GM12878 (cell line): ENCODE results near the gene ZNF592. TPM values are rescaled to one million over a fixed set of nuclear protein-coding genes. Genes with fewer than 3 reads are reported as not detected.

Experiments
- ATAC-seq: fragments of 200-7000 bp; cut with Tn5 transposase; 3 replicates; pipeline ENCODE4 v1.9.1; 2020; ENCODE audit warnings: mild to moderate bottlenecking, moderate library complexity
- BruUV-seq: library from RNA; stranded (reverse); fragments of 400-500 nt; replicated peaks from 2 replicates; lab custom pipeline; 2021; lab: Mats Ljungman, UMichigan
- CTCF ChIA-PET: fragments of 300-600 bp; sonication (Branson Sonifier 250); formaldehyde crosslinking; extraction: SDS; loops from one replicate; lab custom pipeline; 2021; ENCODE audit warnings: inconsistent platforms; lab: Yijun Ruan, JAX
- POLR2A ChIA-PET: fragments of 350-600 bp; formaldehyde crosslinking; extraction: SDS; loops from one replicate; lab custom pipeline; 2021; ENCODE audit warnings: inconsistent platforms; lab: Charles Lee
- RAD21 ChIA-PET: fragments of 300-600 bp; sonication (Branson Sonifier 250); formaldehyde crosslinking; loops from one replicate; lab custom pipeline; 2023; ENCODE audit warnings: antibody characterized with exemption; ENCODE audit not compliant: unreplicated experiment; lab: Charles Lee
- SMC1A ChIA-PET: fragments of 300-600 bp; sonication (Branson Sonifier 250); formaldehyde crosslinking; loops from one replicate; lab custom pipeline; 2023; ENCODE audit not compliant: unreplicated experiment, uncharacterized antibody; lab: Charles Lee
- DNase-seq: peaks from one replicate; pipeline ENCODE4 v3.0.0-alpha.2; 2011; ENCODE audit warnings: low read depth, low spot score
- FAIRE-seq: peaks from 3 replicates; lab custom pipeline; 2011; peaks lifted over from hg19 to GRCh38; lab: Jason Lieb, UNC
- H2AFZ ChIP-seq: 2 replicates; pipeline ENCODE4 v1.6.0; 2011; ENCODE audit warnings: low read depth, low read length, control low read depth; ENCODE audit not compliant: control insufficient read depth
- H3K27ac ChIP-seq: 2 replicates; pipeline ENCODE4 v1.5.1; 2011; ENCODE audit warnings: control low read depth; ENCODE audit not compliant: control insufficient read depth, insufficient read depth
- H3K27me3 ChIP-seq, 2 experiments: replicated peaks in 1 of 2; 2 replicates each; pipeline versions ENCODE4 v1.6.0 to v1.6.1; 2011; ENCODE audit warnings: low read length in 1 of 2; ENCODE audit not compliant: control insufficient read depth in 2 of 2, insufficient read depth in 2 of 2
- H3K36me3 ChIP-seq, 2 experiments: 2 replicates each; pipeline ENCODE4 v1.5.1; 2011; ENCODE audit warnings: low read length in 1 of 2; ENCODE audit not compliant: control insufficient read depth in 2 of 2, insufficient read depth in 2 of 2
- H3K4me1 ChIP-seq: 2 replicates; pipeline ENCODE4 v1.6.1; 2011; ENCODE audit warnings: mild to moderate bottlenecking, low read length, moderate library complexity, mixed read lengths; ENCODE audit not compliant: control insufficient read depth, insufficient read depth
- H3K4me2 ChIP-seq: 2 replicates; pipeline ENCODE4 v1.6.0; 2011; ENCODE audit warnings: control low read depth; ENCODE audit not compliant: control insufficient read depth, insufficient read depth
- H3K4me3 ChIP-seq: fragments of 200-600 bp; sonication (generic); 2 replicates; pipeline ENCODE4 v1.5.1; 2016
- H3K79me2 ChIP-seq: 2 replicates; pipeline ENCODE4 v1.6.0; 2011; ENCODE audit warnings: low read length; ENCODE audit not compliant: control insufficient read depth, insufficient read depth
- H3K9ac ChIP-seq: 2 replicates; pipeline ENCODE4 v1.8.0; 2011; ENCODE audit warnings: low read length, control low read depth, mixed read lengths; ENCODE audit not compliant: control insufficient read depth, insufficient read depth
- H3K9me3 ChIP-seq: replicated peaks from 3 replicates; pipeline ENCODE4 v1.5.1; 2011; ENCODE audit warnings: mild to moderate bottlenecking, low read length; ENCODE audit not compliant: control insufficient read depth, insufficient read depth
- H4K20me1 ChIP-seq: 2 replicates; pipeline ENCODE4 v1.6.0; 2011; ENCODE audit not compliant: control insufficient read depth, insufficient read depth
- NR2F1 ChIP-seq: fragments of 450-650 bp; conservative IDR thresholded peaks from 2 replicates; pipeline ENCODE4 v1.6.1; 2017; ENCODE audit warnings: mild to moderate bottlenecking
- RBBP5 ChIP-seq: fragments of 200-600 bp; sonication (generic); conservative IDR thresholded peaks from 2 replicates; pipeline ENCODE4 v1.6.1; 2016
- ZNF24 ChIP-seq: fragments of 450-650 bp; IDR thresholded peaks from 2 replicates; pipeline ENCODE4 v1.6.1; 2017; ENCODE audit warnings: antibody characterized with exemption, mild to moderate bottlenecking
- ZNF384 ChIP-seq: IDR thresholded peaks from 2 replicates; pipeline ENCODE4 v1.6.1; 2012; ENCODE audit warnings: low read depth, mild to moderate bottlenecking, low read length, improper control_type of control experiment, borderline replicate concordance
- in situ Hi-C: fragments of 300-500 bp; cut with MboI; formaldehyde crosslinking; loops from 9 replicates; pipeline ENCODE4 v1.14.3; 2018; ENCODE audit warnings: mixed read lengths
- intact Hi-C: fragments of 100-400 bp; cut with micrococcal nuclease; formaldehyde crosslinking; loops from one replicate; pipeline ENCODE4 v1.14.2; 2022; ENCODE audit not compliant: unreplicated experiment
- polyA plus RNA-seq, 11 experiments: library from polyadenylated mRNA; depleted of rRNA in 4 of 11; unstranded in 6 of 11; stranded (reverse) in 5 of 11; fragments of >200 nt; fragmentation: Nextera tagmentation in 4 of 11; fragmentation: Illumina TruSeq in 1 of 11; extraction: Ambion mirVana in 4 of 11; extraction: Trizol in 1 of 11; gene quantifications; 1 replicate in 1 of 11; 2 replicates in 10 of 11; pipeline versions ENCODE4 v1.2.1 to v1.2.3, GENCODE V29; 2011 to 2016; ENCODE audit warnings: inconsistent platforms in 2 of 11, missing spikeins in 2 of 11, low read depth in 1 of 11
- total RNA-seq, 4 experiments: library from RNA; depleted of rRNA in 3 of 4; stranded (reverse); fragments of >200 nt in 3 of 4; fragmentation: Illumina TruSeq in 1 of 4; extraction: Trizol in 1 of 4; gene quantifications; 2 replicates each; pipeline versions ENCODE4 v1.2.1 to v1.2.3, GENCODE V29; 2013 to 2021
- TF ChIP-seq, protein P1 (sequence below): fragments of 450-650 bp; IDR thresholded peaks from 2 replicates; pipeline ENCODE4 v1.6.1; 2018; ENCODE audit warnings: mild to moderate bottlenecking, low read depth, moderate library complexity; ENCODE audit not compliant: partially characterized antibody

Gene ZNF592
- total and polyA plus RNA-seq, 10 of the 15 experiments (the other 5 are each of a cell fraction or from before 2014, with no cell fraction given), result 0.95 to 23.7 (median 8.6) TPM

- ChIA-PET SMC1A (interaction anchor here (0.6 to 6.6 kb wide), 4 partner anchors 9 to 133 kb away, joined by 3 to 60 read pairs (median 4); partner anchors contain the start of gene SEC11A), CTCF (interaction anchor here (0.6 to 7.1 kb wide), 3 partner anchors 16 to 195 kb away, joined by 3 to 35 read pairs (median 4); partner anchors contain the start of gene SEC11A)
- intact Hi-C loops, result no loop called here
Measured at GRCh38 chr15:84731774-84732173, 16.6 kb upstream of the ZNF592 start.

More at GRCh38 chr15:84731774-84732173, 16.6 kb upstream of the ZNF592 start:
- no peaks in the 10 kb centered on the region for H3K36me3 ChIP-seq
- peaks cover 23% of the 10 kb centered on the region for H3K4me1 ChIP-seq
- H3K27me3 ChIP-seq, result no peaks in the 10 kb centered on the region
- no peaks in the 10 kb centered on the region for H3K79me2 ChIP-seq
- no peaks in the 10 kb centered on the region for H4K20me1 ChIP-seq
- ATAC-seq (no peak), FAIRE-seq (no peak), DNase-seq (no peak)
- H3K27ac ChIP-seq, result no peak overlapping the region
- in situ Hi-C loops, result no loop called here
- BruUV-seq, result no TSS peak
- ChIA-PET POLR2A (interaction anchor here (0.6 to 5.1 kb wide), 6 partner anchors 15 to 1746 kb away, joined by 3 to 27 read pairs (median 4); partner anchors contain the start of genes RAMAC and SEC11A), RAD21 (interaction anchor here (6.6 kb wide), 1 partner anchor 16 kb away, joined by 53 read pairs; the partner anchor contains the start of gene SEC11A)
- no peaks in the 10 kb centered on the region for H3K9me3 ChIP-seq
- H3K4me2 ChIP-seq, result no peak overlapping the region
- no peak overlapping the region for H3K4me3 ChIP-seq
- TF ChIP-seq, protein P1, sequence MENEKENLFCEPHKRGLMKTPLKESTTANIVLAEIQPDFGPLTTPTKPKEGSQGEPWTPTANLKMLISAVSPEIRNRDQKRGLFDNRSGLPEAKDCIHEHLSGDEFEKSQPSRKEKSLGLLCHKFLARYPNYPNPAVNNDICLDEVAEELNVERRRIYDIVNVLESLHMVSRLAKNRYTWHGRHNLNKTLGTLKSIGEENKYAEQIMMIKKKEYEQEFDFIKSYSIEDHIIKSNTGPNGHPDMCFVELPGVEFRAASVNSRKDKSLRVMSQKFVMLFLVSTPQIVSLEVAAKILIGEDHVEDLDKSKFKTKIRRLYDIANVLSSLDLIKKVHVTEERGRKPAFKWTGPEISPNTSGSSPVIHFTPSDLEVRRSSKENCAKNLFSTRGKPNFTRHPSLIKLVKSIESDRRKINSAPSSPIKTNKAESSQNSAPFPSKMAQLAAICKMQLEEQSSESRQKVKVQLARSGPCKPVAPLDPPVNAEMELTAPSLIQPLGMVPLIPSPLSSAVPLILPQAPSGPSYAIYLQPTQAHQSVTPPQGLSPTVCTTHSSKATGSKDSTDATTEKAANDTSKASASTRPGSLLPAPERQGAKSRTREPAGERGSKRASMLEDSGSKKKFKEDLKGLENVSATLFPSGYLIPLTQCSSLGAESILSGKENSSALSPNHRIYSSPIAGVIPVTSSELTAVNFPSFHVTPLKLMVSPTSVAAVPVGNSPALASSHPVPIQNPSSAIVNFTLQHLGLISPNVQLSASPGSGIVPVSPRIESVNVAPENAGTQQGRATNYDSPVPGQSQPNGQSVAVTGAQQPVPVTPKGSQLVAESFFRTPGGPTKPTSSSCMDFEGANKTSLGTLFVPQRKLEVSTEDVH, result no peak
- TF ChIP-seq NR2F1 (no peak), RBBP5 (no peak), ZNF24 (no peak), ZNF384 (no peak)
- no peak overlapping the region for H2AFZ ChIP-seq
- no peak overlapping the region for H3K9ac ChIP-seq
